Panc1 (cell line): Measurements from ENCODE around the gene PAX7.
"Not testable (repeated sequence)": the region's sequence is repeated elsewhere in the genome, so short reads cannot be mapped to it uniquely, and the experiment has no call there.

ENCODE experiments used
- CTCF ChIP-seq: fragments of 450-650 bp; IDR thresholded peaks from 2 replicates; pipeline ENCODE4 v1.5.1; 2017; ENCODE audit warnings: mild to moderate bottlenecking
- SIN3A ChIP-seq: IDR thresholded peaks from 2 replicates; pipeline ENCODE4 v1.6.1; 2012; ENCODE audit warnings: low read depth, mild to moderate bottlenecking, low read length, moderate library complexity, borderline replicate concordance; ENCODE audit not compliant: insufficient read depth
- TCF7L2 ChIP-seq: IDR thresholded peaks from 2 replicates; pipeline ENCODE4 v1.6.1; 2011; ENCODE audit warnings: mild to moderate bottlenecking, low read depth, low read length, inconsistent platforms

- not testable (repeated sequence) for TF ChIP-seq CTCF, SIN3A, TCF7L2
These were observed 136.9 kb downstream of the PAX7 start for GRCh38 chr1:18767576-18767975.
